ENCODE results near the gene GPRC5C.
"Not testable (repeated sequence)": the region's sequence is repeated elsewhere in the genome, so short reads cannot be mapped to it uniquely, and the experiment has no call there.

The GPRC5C gene

DNA sequence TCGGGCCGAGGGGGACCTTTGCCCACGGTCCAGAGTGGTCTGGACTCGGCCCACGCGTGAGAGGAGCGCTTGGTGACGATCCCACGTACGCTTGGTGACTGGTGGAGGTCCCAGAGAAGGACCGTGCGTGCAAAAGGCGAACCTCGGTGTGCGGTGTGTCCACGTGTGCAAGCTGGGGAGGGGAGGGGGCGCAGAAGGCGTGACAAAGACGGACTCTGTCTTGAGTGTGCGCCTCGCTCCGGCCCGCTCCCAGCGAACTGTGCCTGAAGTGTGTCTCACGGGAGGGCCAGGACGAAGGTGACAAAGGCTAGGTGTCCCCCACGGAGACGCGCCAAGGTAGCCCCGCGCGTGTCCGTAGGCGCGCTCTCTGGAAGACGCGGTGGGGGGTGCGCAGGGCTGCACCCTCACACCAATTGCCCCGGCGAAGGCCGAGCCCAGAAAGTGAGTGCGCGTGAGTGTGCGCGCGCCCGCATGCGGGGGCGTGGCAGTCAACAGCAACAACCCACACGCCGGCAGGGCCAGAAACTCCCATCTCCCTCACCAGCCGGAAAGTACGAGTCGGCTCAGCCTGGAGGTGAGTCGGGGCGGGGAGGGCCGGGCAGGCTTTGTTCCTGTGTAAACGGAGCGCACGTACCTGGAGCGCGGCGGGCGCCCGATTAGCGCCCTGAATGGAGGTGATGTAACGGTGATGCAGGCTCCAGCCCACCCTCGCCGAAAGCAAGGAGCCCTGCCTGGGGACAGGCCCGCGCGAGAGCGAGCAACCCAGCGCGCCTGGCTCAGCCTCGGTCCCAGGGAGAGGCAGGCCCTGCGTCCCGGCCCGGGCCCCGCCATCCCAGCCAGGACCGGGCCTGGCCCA lies at the start of gene GPRC5C:
TSS of gene GPRC5C (plus strand) at position 521 of the 856 bp plus-strand sequence. CDS start 7,689 bp downstream, outside the sequence.
- DNase-seq: no peak

GRCh38 chr17:74383141-74383540 lies 48.7 kb upstream of the GPRC5C start:
- DNase-seq: no peak

DNA sequence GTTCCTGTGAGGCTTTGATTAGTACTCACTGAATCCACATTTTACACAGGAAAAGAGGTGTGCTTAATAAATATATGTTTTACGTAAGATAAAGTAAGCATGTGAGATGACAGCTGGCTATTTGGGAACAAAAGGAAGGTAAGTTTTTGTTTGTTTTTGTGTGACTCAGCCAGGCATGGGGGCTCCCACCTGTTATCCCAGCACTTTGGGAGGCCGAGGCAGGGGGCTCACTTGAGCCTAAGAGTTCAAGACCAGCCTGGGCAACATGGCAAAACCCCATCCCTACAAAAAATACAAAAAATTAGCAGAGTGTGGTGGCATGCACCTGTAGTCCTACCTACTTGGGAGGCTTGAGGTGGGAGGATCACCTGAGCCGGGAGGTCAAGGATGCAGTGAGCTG lies 46.7 kb upstream of the GPRC5C start:
- no peak for DNase-seq

GRCh38 chr17:74386386-74386785 lies 45.5 kb upstream of the GPRC5C start:
- DNase-seq: no peak

GRCh38 chr17:74387365-74388218 lies 44.3 kb upstream of the GPRC5C start:
- no peak for DNase-seq

DNA sequence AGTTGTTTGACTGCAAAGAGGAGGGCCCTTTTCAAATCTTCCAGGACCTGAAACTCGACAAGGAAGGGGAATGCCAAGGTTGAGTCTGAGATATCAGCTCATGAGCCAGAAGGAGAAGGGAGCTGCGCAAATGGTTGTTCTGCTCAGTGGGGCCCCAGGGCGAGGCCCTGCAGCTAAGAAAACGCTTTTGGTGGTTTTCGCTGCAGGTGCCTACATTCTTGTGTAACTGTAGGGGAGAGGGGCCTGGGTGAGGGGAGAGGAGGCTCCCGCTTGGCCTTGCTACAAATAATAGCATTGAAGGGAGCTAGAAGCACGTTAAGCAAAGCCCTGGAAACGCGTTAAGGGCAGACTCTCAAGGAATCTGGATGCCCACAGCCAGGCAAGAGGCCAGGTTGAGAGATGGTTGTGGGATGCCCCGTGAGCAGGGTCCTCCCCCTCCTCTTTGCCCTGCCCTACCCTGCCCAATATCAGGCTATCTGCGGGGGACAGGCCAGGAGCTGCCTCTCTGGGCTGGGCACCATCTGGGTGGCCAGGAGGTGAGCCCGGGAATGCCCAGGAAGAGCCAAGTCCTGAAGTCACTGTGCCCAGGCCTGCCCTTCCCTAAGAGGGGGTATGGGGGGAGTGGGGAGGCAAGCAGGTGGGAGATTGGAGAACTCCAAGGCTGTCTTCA lies 42.7 kb upstream of the GPRC5C start:
- no peak for DNase-seq

DNA sequence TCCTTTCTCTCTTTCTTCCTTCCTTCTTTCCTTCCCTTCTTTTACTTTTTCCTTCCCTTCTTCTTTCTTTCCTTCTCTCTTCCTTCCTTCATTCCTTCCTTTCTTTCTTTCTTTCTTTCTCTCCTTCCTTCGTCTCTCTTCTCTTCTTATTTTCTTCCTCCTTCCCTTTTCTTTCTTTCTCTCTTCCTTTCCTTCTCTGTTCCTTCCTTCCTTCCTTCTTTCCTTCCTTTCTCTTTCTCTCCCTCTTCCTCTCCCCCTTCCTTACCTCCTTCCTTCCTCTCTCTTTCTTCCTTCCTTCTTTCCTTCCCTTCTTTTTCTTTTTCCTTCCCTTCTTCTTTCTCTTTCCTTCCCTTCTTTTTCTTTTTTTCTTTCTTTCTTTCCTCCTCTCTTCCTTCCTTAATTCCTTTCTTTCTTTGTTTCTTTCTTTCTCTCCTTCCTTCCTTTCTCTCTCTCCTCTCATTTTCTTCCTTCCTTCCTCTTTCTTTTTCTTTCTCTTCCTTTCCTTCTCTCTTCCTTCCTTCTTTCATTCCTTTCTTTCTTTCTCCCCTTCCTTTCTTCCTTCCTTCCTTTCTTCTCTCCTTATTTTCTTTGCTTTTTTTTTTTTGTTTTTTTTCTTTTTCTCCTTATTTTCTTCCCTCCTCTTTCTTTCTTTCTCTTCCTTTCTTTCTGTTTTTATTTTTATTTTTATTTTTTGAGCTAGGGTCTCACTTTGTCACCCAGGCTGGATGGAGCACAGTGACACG lies 41.8 kb upstream of the GPRC5C start:
- DNase-seq: no peak

DNA sequence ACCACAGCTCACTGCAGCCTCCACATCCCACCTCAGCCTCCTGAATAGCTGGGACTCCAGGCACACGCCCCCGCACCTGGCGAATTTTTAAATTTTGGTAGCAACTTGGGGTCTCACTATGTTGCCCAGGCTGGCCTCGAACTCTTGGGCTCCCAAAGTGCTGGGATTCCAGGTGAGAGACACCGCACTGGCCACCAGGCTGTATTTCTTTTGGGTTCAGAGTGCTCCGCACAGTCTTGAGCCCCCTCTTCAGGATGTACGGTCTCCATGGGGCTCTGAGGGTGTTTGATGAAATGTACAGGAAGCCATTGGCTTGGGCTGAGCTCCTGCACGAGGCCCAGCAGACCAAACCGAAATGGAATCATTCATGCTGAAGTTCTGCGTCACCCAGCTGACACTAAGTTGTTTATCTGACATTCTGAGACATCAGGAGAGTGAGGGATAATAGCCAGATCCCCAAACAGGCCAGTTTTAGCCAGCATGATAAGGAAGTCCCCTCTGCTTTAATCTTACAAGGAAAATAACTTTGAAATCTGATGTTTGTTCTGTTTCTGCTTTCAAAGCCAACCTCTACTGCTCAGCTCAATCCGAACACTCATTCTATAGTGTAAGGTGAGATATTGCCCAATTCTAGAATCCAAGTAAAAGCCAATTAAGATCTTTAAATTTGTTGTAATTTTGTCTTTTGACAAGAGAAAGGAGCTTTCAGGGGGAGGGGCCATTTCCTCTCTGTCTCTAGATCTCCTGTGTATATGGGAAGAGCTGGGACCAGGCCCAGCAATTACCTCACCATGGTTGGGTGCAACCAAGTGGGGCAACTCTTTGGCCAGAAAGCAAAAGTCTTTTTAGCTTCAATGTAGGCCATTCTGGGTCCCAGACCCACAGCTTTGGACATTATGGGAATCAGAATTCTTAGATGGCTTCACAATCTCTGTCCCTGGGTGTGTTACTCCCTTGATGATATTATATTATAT lies 40.9 kb upstream of the GPRC5C start:
- DNase-seq: no peak

DNA sequence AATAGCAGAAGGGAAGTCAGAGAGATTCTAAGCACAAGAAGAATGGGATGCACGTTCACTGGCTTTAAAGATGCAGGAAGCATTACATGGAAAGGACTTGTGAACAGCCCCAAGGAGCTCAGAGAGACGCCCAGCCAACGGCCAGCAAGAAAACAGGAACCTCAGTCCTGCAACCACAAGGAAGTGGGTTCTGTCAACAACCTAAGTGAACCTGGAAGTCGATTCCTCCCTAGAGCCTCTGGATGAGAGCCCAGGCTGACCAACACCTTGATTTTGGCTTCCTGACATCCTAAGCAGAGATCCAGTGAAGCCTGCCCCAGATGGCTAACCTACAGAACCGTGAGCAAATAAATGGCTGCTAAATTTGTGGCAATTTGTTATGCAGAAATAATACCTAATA lies 40.1 kb upstream of the GPRC5C start:
- DNase-seq: no peak

DNA sequence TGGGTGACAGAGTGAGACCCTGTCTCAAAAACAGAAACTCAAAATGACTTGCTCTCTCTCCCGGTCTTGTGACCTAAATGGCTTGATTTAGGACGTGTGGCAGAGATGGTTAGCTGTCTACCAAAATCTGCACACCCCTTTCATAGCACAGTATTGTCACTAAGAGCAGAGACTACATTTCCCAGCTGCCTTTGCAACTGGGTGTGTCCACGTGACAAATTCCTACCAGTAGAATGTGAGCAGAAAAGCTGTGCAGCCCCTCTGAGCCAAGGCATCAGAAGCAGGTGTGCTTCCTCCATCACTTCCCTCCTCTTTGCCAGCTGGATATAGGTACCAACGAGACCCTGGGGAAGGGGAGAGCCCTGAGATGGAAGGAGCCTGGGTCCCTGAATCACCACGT lies 39.0 kb upstream of the GPRC5C start:
- DNase-seq: no peak

DNA sequence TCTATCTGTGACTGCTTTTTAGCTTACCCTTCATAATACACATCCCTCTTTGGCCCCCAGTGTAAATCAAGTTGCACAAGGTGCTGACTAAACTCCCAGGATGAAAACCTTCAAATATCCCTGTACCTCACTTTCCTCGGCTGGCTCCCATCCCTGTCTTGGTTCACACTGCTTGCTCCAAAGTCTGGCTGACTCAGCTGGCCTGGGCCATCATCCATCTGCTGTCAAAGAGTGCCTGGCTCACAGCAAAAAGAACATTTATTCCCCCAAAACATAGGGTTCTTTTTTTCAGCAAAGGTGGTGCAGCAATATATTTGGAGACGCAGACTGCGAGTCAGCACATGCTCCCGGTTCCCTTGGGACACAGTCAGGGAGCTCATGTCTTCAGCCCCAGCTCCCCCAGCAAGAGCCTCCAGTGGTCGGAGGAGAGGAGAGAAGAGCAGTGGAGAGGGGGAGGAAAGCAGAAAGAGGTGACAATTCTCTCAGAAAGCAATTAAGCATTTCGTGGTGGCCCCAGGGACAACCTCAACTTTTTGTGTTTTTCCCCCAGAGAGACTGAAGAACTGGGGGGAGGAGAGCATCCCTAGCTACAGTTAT lies 38.4 kb upstream of the GPRC5C start:
- DNase-seq: no peak

DNA sequence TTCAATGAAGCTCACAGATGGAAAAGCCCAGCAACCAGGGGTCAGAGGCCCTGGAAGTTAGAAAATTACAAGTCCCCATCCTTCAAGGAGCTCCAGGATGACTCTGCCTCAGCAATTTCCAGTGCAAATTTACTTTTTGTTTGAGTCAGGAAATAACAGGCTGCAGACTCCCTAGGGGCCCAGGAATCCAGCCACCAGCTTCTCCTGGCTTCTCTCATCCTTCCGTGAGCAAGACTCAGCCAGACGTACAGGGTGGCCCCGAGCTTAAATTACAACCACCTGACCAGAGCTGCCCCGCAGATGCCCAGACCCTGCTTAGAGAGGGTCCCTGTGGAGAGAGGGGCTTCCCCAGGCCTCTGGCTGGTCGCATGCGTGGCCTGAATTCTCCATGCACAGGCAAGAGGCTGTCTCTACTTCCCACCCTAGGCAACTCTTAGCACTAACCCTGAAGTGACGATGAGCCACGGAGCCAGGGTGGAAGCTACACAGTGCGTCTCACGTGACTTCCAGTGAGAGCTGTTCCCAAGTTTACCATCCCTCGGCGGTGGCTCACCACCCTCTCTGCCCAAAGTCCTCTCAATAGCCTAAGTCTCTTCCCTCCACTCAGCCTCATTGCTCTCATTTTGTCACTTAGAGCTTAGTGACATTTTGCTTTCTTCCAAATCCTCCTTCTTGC lies 37.5 kb upstream of the GPRC5C start:
- DNase-seq: no peak

GRCh38 chr17:74394977-74395376 lies 36.9 kb upstream of the GPRC5C start:
- DNase-seq: no peak

DNA sequence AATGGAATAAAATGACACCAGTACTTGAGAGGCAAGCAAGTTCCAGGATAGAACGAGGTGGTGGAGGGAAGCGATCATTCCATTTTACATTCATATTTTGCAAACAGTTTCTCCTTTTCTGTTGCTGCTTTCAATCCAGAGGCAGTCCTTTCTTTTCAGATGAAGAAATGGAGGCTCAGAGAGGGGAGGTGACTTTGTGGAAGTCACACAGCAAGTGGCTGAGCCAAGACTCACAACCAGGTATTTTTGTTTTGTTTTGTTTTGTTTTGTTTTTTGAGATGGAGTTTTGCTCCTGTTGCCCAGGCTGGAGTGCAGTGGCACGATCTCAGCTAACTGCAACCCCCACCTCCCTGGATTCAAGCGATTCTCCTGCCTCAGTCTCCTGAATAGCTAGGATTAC lies 35.3 kb upstream of the GPRC5C start:
- no peak for DNase-seq

GRCh38 chr17:74402048-74402447 lies 29.8 kb upstream of the GPRC5C start:
- DNase-seq: no peak

DNA sequence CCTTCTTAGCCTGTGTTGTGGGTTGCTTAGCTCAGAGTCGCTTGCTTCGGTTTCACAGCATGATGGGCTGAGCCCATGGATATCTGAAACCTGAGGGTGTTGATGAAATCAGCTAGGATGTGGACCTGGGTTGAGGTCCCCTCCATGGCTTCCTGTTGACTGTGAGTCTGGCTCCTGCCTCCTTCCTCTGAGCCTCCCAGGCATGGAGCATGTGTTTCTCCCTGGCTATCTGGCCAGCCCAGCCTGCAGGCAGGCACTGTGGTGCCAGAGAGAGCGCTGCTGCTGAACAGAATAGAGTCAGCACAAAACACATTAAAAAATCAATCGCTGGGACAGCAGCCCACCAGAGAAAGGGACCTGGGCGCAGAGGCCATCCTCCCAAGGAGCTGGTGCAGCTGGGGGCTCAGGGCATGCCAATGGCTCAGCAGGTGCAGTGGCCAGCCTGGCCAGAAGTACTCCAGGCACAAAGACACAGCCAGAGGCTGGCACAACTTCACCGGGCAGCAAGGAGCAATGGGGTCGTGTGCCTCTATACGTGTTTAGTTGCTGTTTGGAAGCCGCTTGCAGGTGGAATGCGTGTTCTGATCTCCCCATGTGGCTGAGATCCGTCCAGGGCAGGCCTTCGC lies 28.3 kb upstream of the GPRC5C start:
- no peak for DNase-seq

DNA sequence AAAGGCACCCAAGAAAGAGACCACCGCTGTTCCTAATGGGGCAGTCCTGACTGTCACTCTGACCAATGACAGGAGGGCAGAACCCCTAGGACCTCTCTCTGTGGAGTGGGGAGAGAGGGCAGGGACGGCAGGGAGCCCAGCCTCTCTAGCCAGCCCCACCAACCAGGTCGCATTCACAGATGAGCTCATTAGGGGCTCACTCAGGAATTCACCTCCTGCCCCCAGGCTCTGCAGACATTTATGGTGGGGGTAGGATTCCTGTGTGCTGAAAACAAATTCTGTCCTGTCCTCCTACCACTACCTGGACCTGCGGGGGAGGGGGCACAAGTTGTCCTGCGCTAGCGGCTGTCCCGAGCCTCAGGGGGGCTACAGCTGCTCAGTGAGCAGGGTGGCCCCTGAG lies 27.7 kb upstream of the GPRC5C start:
- DNase-seq: no peak

- DNase-seq: no peak
These were observed 27.1 kb upstream of the GPRC5C start for GRCh38 chr17:74404789-74405188.

DNA sequence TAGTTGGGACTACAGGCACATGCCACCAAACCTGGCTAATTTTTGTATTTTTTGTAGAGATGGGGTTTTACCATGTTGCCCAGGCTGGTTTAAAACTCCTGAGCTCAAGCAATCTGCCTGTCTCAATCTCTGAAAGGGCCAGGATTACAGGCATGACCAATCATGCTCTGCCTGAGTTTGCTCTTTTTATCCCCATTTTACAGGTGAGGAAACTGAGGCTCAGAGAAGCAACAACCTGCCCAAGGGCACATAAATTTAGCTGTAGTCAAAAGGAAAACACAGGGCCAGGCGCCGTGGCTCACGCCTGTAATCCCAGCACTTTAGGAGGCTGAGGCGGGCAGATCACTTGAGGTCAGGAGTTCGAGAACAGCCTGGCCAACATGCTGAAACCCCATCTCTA lies 26.6 kb upstream of the GPRC5C start:
- not testable (repeated sequence) for DNase-seq

- DNase-seq: no peak
These were observed 24.5 kb upstream of the GPRC5C start for GRCh38 chr17:74407384-74407783.
